Effector memory CD8-positive, alpha-beta T cell (primary cell): ENCODE results near the gene VAV3.
A peak's percentile ranks its signal among the peaks of the same experiment; 100 is the strongest.

Source experiments
- ATAC-seq: fragments of 150-1000 bp; cut with Tn5 transposase; replicated peaks from 2 replicates; pipeline ENCODE4 v1.10.0; 2021; ENCODE audit warnings: mild to moderate bottlenecking, moderate library complexity
- DNase-seq, 3 experiments: peaks; one replicate each; pipeline ENCODE4 v3.0.0; 2021
- H3K27ac Mint-ChIP-seq, 2 donors: one replicate each; pipeline ENCODE4 v1.8.0; 2022; ENCODE audit warnings: mild to moderate bottlenecking in 2 of 2, mixed read lengths in 2 of 2, moderate library complexity in 2 of 2
- H3K27me3 Mint-ChIP-seq, 2 donors: one replicate each; pipeline ENCODE4 v1.8.0; 2022; ENCODE audit warnings: mixed read lengths in 2 of 2
- H3K36me3 Mint-ChIP-seq: one replicate; pipeline ENCODE4 v1.8.0; 2022; ENCODE audit warnings: mild to moderate bottlenecking, moderate library complexity, mixed read lengths; ENCODE audit not compliant: insufficient read depth
- H3K4me1 Mint-ChIP-seq, 2 donors: one replicate each; pipeline ENCODE4 v1.8.0; 2022; ENCODE audit warnings: low read depth in 2 of 2, mixed read lengths in 2 of 2
- H3K4me3 Mint-ChIP-seq, 2 donors: one replicate each; pipeline ENCODE4 v1.8.0; 2022; ENCODE audit warnings: mild to moderate bottlenecking in 2 of 2, mixed read lengths in 2 of 2, moderate library complexity in 2 of 2
- H3K9me3 Mint-ChIP-seq, 2 donors: one replicate each; pipeline ENCODE4 v1.8.0; 2022; ENCODE audit warnings: mixed read lengths in 2 of 2

The VAV3 gene

DNA sequence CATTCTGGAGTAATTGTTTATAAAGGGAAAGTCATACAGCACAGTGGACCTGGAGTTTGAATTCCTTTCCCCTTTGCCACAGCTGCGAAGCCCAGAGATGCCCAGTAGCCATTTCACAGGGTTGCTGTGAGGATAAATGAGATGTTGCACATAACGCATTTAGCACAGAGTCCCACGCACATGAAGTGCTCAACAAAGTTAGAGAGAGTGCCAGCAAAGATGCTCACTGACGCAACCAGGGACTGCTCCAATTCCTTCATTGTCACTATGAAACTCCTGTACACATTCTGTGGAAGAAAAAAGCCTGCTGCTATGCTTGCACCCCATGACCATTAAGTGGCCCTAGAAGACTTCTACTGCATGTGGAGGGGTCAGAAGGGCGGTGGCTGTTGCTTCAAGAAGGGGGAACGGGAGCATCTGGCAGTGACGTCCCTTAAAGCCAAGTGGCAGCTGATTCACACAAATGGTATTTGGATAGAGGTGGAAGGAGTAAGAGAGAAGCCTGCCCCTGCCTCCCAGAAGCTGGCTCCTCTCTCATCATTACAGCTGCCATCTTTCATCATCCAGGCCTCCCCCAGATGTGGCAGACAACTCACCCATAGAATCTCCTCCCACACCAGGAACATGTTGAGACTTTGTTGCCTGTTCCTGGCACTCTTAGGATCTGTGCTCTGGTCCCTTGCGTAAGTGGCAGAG is 26.5 kb upstream of the VAV3 start:
- ATAC-seq (no peak), DNase-seq (no peak)
- Mint-ChIP-seq H3K9me3 (no peaks in the 10 kb centered on the region), H3K27me3 (no peaks in the 10 kb centered on the region), H3K4me3 (no peak overlapping the region), H3K27ac (no peak overlapping the region), H3K36me3 (peaks cover 4% of the 10 kb centered on the region), H3K4me1 (peaks cover 0 to 2% of the 10 kb centered on the region in 2 donors)

DNA sequence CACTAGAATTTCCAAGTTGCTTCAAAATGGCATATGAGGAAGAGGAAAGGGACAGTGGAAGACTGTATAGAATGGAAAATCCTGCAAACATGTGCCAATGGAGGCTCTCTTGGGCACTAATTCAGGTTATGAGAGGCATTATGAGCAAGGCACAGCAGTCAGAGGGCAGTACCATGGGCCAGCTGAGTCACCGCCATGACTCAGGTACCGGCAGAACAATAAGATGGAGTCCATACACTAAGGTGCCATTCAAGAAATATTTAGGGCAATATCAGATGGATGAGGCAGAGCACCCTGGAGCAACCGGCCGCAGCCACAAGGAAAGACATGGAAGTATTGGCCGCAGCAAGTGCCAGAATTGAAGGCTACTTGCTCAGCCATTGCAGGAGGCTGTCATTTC is 25.6 kb upstream of the VAV3 start:
- peaks cover 4% of the 10 kb centered on the region for H3K36me3 Mint-ChIP-seq
- no peak overlapping the region for H3K4me3 Mint-ChIP-seq
- H3K4me1 Mint-ChIP-seq: peaks cover 0 to 2% of the 10 kb centered on the region in 2 donors
- DNase-seq: no peak
- H3K27me3 Mint-ChIP-seq: no peaks in the 10 kb centered on the region
- no peaks in the 10 kb centered on the region for H3K9me3 Mint-ChIP-seq
- ATAC-seq: no peak
- no peak overlapping the region for H3K27ac Mint-ChIP-seq

DNA sequence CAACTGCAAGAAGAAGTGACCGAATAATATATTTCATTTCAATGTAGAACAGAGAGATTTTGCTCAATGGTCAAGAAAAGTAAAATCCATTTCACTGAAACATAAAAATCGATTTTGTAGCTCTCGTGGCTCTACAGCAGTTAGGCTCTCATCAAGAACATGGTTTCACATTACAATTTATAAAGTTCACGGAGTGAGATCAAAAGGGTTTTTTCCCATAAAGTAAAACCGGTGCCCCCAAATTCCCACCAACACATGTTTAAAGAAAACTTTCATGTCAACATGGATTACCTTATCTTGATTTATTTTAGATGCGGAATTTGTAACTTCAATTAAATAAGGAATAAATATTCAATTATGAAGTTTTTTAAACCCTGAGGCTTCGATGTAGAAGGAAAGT is 16.3 kb upstream of the VAV3 start:
- no peak overlapping the region for H3K27ac Mint-ChIP-seq
- H3K4me1 Mint-ChIP-seq: peaks cover 0 to 2% of the 10 kb centered on the region in 2 donors
- ATAC-seq: no peak

DNA sequence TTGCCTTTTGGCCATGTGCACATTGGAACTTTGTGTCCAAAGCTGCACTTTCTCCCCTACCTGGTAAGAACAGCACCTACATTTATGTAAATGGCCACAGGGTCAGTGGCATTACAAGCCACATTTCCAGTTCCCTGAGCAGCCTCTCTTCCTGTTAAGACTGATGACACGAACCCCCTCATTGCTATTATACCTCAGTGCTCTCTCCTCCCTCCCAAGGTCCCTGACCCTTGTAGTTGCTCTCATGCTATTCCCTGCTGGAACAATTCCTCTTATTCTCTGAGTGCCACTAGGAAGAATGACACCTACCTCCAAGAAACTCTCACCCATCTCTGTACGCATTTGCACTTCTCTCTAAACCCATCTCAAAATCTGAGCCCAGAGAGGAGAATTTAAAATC is 14.9 kb upstream of the VAV3 start:
- no peak overlapping the region for H3K27ac Mint-ChIP-seq
- peaks cover 0 to 9% of the 10 kb centered on the region in 2 donors for H3K27me3 Mint-ChIP-seq
- peaks cover 0 to 2% of the 10 kb centered on the region in 2 donors for H3K4me1 Mint-ChIP-seq
- no peaks in the 10 kb centered on the region for H3K9me3 Mint-ChIP-seq
- no peaks in the 10 kb centered on the region for H3K36me3 Mint-ChIP-seq
- H3K4me3 Mint-ChIP-seq: no peak overlapping the region
- no peak for DNase-seq
- no peak for ATAC-seq

More for the DNA sequence above, 16.3 kb upstream of the VAV3 start:
- no peak overlapping the region for H3K4me3 Mint-ChIP-seq
- no peak for DNase-seq
- H3K27me3 Mint-ChIP-seq: peaks cover 0 to 9% of the 10 kb centered on the region in 2 donors
- no peaks in the 10 kb centered on the region for H3K36me3 Mint-ChIP-seq
- H3K9me3 Mint-ChIP-seq: no peaks in the 10 kb centered on the region

DNA sequence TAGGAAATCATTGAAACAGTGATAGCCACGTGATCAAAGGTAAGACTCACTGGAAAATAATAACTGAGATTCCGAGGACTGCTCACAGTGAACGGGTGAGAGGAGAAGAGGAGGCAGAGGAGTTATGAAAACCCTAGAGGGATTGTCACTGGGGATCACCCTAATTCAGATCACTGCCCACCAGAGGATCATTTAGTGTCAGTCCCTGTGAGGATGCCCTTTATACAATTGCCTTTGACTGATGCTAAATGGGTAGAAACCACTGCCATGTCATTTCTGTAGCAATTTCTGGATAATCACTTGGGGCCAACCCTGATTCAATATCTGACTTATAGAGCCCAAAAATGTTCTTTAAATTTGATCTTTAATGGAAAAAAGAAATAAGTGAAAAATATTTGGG is 14.1 kb upstream of the VAV3 start:
- Mint-ChIP-seq H3K4me1 (peaks cover 0 to 2% of the 10 kb centered on the region in 2 donors), H3K36me3 (no peaks in the 10 kb centered on the region), H3K27me3 (peaks cover 0 to 9% of the 10 kb centered on the region in 2 donors), H3K27ac (no peak overlapping the region), H3K4me3 (no peak overlapping the region), H3K9me3 (no peaks in the 10 kb centered on the region)
- no peak for ATAC-seq
- no peak for DNase-seq

DNA sequence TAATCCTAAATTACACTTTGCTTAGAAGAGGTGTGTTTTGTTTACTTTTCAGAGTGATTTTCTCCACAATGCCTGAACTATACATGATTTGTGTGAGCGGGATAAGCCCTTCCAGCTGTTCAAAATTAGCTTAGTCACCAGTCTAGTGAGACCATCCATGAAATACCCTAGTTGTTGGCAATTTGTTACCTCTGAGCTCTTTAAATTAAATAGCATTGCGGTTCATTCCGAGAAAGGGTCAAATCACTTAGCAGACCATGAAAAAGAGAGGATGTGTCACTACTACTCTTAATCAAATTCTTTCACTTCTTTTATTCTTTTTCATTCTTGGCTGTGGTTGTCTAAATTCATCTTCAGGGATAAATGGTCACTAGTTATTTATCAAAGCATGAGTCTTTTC is 11.9 kb upstream of the VAV3 start:
- H3K27ac Mint-ChIP-seq: no peak overlapping the region
- no peaks in the 10 kb centered on the region for H3K9me3 Mint-ChIP-seq
- H3K36me3 Mint-ChIP-seq: no peaks in the 10 kb centered on the region
- H3K4me3 Mint-ChIP-seq: no peak overlapping the region
- ATAC-seq (no peak), DNase-seq (no peak)
- H3K27me3 Mint-ChIP-seq: no peaks in the 10 kb centered on the region
- peaks cover 2 to 3% of the 10 kb centered on the region in 2 donors for H3K4me1 Mint-ChIP-seq

DNA sequence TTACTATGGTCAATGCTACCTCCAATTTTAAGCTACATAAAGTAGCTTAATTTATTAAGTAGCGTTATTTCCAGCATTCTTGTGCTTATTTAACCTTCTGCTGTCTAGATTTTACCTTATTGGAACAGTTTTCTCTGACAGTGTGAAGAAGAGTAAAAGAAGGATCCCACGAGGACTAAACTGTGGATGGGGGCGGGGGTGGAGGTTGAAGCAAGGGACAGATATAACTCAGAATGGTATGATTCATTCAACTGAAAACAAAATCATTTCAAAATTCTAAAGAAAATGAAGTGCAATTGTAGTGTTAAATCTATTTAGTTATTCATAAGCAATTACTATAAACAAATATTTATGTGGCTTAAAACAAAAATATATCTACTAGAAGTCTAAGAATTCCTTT is 11.5 kb upstream of the VAV3 start:
- DNase-seq (no peak), ATAC-seq (no peak)
- Mint-ChIP-seq H3K27ac (no peak overlapping the region), H3K4me3 (no peak overlapping the region), H3K9me3 (no peaks in the 10 kb centered on the region), H3K36me3 (no peaks in the 10 kb centered on the region), H3K27me3 (no peaks in the 10 kb centered on the region), H3K4me1 (peaks cover 2 to 3% of the 10 kb centered on the region in 2 donors)

DNA sequence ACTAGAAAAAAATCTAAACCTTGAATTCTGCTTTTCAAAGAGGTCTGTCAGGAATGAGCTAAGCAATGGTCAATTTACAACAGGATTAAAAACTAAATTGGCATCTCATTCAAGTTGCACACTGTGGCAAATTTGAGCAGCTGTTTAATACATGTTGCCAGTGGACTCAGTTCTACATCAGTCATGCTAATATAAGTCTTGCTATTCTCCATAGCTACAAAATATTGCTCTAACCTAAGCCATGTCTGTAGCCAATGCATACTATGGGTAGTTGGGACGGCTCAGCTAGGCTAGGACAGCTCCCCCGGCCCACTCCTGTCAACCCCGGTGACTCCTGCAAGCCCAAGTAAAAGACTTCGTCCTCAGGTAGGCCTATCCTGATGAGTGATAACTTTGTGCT is 10.9 kb upstream of the VAV3 start:
- Mint-ChIP-seq H3K4me3 (no peak overlapping the region), H3K27me3 (no peaks in the 10 kb centered on the region), H3K9me3 (no peaks in the 10 kb centered on the region), H3K27ac (no peak overlapping the region), H3K36me3 (no peaks in the 10 kb centered on the region), H3K4me1 (peaks cover 2 to 3% of the 10 kb centered on the region in 2 donors)
- ATAC-seq (no peak), DNase-seq (no peak)

DNA sequence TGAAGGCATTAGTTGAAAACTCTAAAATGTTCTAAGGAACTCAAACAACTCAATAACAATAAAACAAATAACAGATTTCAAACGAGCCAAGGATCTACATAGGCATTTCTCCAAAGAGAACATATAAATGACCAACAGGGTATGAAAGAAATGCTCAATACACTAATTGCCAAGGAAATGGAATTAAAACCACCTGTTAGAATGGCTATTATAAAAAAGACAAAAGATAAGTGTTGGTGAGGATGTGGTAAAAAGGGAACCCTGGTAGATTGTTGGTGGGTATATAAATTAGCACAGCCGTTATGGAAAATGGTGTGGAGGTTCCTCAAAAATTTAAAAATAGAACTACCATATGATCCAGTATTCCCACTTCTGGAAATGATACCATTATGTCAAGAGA is 9.1 kb upstream of the VAV3 start:
- no peak for DNase-seq
- no peak for ATAC-seq
- peaks cover 0 to 3% of the 10 kb centered on the region in 2 donors for H3K4me1 Mint-ChIP-seq
- H3K36me3 Mint-ChIP-seq: no peaks in the 10 kb centered on the region
- H3K27ac Mint-ChIP-seq: no peak overlapping the region
- no peak overlapping the region for H3K4me3 Mint-ChIP-seq
- no peaks in the 10 kb centered on the region for H3K27me3 Mint-ChIP-seq
- no peaks in the 10 kb centered on the region for H3K9me3 Mint-ChIP-seq

DNA sequence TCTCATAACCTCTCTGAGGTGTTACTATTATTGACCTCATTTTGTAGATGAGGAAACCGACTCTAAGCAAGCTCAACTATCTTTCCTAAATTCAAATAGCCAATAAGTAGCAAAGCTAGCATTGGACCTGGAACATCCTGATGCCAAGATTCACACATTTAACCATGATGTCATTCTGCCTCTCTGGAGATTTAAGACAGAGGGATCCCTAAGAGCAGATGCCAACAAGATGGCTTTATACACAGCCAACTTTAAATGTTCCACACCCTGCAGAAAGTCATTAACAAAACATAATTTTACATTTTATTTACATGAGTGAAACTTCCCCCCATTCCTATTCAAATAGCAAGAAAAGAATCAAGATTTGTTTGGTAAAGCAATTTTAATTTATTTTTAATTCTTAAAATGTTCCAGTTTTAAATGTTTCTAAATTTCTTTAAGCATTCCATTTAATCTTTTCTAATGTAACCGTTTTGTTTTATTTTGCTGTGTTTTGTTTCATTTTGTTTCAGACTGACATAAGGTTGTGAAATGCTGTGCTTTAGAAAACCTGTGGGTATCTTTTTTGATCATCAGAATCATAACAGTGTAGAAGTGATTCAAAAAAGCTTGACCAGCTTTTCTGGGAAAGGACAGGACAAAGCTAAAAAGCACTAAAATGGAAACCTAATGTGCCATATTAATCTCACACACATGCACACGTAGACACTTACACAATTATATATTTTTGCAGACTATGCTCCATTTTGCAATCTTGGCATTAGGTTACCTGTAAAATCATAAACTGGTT is 7.6 kb upstream of the VAV3 start:
- Mint-ChIP-seq H3K4me1 (peaks cover 0 to 3% of the 10 kb centered on the region in 2 donors), H3K4me3 (no peak overlapping the region), H3K27me3 (no peaks in the 10 kb centered on the region), H3K36me3 (no peaks in the 10 kb centered on the region), H3K27ac (no peak overlapping the region), H3K9me3 (no peaks in the 10 kb centered on the region)
- ATAC-seq: no peak
- DNase-seq: no peak

DNA sequence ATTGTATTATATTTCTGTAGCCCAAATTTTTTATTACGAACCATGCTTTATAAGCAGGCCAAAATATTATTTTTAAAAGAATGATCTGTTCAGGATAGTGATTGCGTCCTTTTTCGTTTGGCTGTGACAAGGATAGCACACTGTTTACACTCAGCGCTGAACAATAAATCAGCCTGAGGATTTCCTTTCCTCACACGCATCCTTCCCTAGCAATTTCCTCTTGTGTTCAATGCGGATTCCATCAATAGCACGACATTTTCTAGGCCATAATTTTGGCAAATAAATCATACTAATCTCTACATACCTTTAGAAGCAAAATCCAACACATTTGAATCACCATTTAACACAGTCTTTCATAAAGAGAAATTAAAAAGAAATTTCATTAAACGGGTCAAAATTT is 1.6 kb upstream of the VAV3 start:
- H3K27ac Mint-ChIP-seq: no peak overlapping the region
- no peak for DNase-seq
- no peaks in the 10 kb centered on the region for H3K9me3 Mint-ChIP-seq
- no peaks in the 10 kb centered on the region for H3K27me3 Mint-ChIP-seq
- peak overlapping the region; percentile 49 to 86 for H3K4me3 Mint-ChIP-seq
- peaks cover 14 to 34% of the 10 kb centered on the region in 2 donors for H3K4me1 Mint-ChIP-seq
- peaks cover 25% of the 10 kb centered on the region for H3K36me3 Mint-ChIP-seq
- no peak for ATAC-seq

DNA sequence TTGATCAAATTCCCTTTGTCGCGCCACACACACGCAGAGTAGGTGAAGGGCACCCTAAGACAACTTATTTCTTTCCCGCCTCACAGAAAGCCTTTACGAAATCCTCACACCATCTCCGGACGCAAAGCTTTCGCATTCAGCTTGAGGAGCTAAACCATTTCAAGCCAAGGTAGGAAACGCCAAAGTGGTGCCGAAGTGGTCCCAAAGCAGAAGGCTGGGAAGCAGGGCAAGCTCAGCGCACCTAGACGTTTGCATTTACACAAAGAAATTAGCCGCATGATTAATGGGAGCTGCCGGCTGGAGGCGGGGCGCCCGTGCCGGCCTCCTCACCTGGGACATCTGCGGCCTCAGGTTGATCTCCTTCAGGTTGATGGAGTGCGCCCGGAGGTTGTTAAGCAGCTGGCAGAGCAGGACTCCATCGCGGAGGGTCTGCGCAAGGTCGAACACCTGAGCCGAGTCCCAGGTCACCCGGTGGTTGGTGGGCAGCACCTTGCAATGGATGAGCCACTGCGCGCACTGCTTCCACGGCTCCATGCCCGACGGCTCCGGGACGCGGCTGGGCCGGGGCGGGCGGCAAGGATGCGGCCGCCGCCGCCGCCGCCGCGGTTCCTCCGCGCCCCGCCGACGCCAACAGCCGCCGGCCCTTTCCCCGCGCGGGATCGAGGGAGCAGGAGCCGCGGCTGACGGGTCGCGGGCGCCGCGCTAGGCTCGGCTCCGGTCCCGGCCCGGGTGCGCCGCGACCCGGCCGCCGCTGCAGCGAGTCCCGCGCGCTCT is 457 bp downstream of the VAV3 start:
- Mint-ChIP-seq H3K27me3 (no peaks in the 10 kb centered on the region), H3K4me1 (peaks cover 22 to 44% of the 10 kb centered on the region in 2 donors), H3K36me3 (peaks cover 25% of the 10 kb centered on the region), H3K9me3 (no peaks in the 10 kb centered on the region), H3K27ac (peak overlapping the region; percentile 97 to 98), H3K4me3 (peak overlapping the region; percentile 97 to 98)
- DNase-seq: peak; percentile 11 to 40 (median 24)
- ATAC-seq: peak; percentile 15

DNA sequence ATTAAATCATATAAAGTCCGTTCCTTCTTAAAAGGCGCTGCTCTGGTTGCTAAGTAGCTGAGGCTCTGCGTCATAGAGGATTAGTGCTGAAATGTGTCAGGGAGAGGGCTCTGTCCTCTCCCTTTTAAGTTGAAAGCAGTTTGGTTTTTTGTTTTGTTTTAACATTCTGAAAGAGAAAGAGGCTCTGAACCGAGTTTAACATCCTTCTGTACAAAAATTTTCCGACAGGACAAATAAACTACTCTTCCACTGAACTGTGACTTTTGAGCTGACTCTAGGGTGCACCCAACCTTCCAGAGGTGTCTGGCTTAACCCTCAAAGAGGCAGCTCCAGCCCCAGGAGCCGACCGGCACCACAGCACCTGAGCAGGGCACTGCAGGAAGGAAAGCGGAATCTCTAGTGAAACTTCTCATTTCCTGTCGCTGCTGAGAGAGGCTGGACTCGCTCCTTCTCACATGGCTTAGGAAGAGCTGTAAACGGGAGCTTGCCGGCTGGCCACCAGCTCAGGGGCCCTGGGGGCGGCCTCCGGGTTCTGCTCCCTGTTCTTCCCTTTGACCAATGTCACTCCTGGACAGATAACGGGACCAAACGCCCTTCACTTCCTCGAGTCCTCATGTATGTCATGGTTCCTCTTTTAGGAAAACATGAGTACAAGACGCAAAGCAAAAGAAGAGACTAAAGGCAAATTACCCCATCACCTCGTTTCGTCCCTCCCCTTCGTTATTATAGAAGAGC is 1.2 kb downstream of the VAV3 start:
- Mint-ChIP-seq H3K27me3 (no peaks in the 10 kb centered on the region), H3K4me3 (peak overlapping the region; percentile 97 to 98), H3K4me1 (peaks cover 23 to 48% of the 10 kb centered on the region in 2 donors), H3K9me3 (no peaks in the 10 kb centered on the region), H3K27ac (peak overlapping the region; percentile 97 to 98), H3K36me3 (peaks cover 25% of the 10 kb centered on the region)
- peak; percentile 69 for ATAC-seq
- DNase-seq: peak; percentile 17 to 51 (median 23)
